Measurements from ENCODE around the gene TOMM70. TPM values are rescaled to one million over a fixed set of nuclear protein-coding genes. Genes with fewer than 3 reads are reported as not detected.
"Not testable (repeated sequence)": the region's sequence is repeated elsewhere in the genome, so short reads cannot be mapped to it uniquely, and the experiment has no call there.

Gene TOMM70
- 10 to 100 TPM; 49.5 to 72.5 (median 54.6) TPM for polyA plus RNA-seq (ENCODE audit: insufficient read length in 10 of 10)
- long read RNA-seq, donor 1, full-length matches to known transcripts, result 5 of 16 reads
- long read RNA-seq, donor 1, partial matches to known transcripts, result 11 of 16 reads
- long read RNA-seq, donor 1, other reads (novel, unspliced or antisense), result 0 of 16 reads
- long read RNA-seq, donor 2, full-length matches to known transcripts, result 6 of 6 reads
- long read RNA-seq, donor 2, partial matches to known transcripts, result 0 of 6 reads
- long read RNA-seq, donor 2, other reads (novel, unspliced or antisense), result 0 of 6 reads
- long read RNA-seq, donor 3, result 0 reads
- long read RNA-seq, donor 4, full-length matches to known transcripts, result 9 of 14 reads
- long read RNA-seq, donor 4, partial matches to known transcripts, result 5 of 14 reads
- long read RNA-seq, donor 4, other reads (novel, unspliced or antisense), result 0 of 14 reads
- long read RNA-seq, donor 5, full-length matches to known transcripts, result 5 of 11 reads
- long read RNA-seq, donor 5, partial matches to known transcripts, result 6 of 11 reads
- long read RNA-seq, donor 5, other reads (novel, unspliced or antisense), result 0 of 11 reads
- long read RNA-seq, donor 6, full-length matches to known transcripts, result 7 of 20 reads
- long read RNA-seq, donor 6, partial matches to known transcripts, result 13 of 20 reads
- long read RNA-seq, donor 6, other reads (novel, unspliced or antisense), result 0 of 20 reads
- long read RNA-seq, donor 7, full-length matches to known transcripts, result 6 of 6 reads
- long read RNA-seq, donor 7, partial matches to known transcripts, result 0 of 6 reads
- long read RNA-seq, donor 7, other reads (novel, unspliced or antisense), result 0 of 6 reads
- long read RNA-seq, donor 8, full-length matches to known transcripts, result 3 of 3 reads
- long read RNA-seq, donor 8, partial matches to known transcripts, result 0 of 3 reads
- long read RNA-seq, donor 8, other reads (novel, unspliced or antisense), result 0 of 3 reads
- long read RNA-seq, donor 9, full-length matches to known transcripts, result 1 of 1 reads
- long read RNA-seq, donor 9, partial matches to known transcripts, result 0 of 1 reads
- long read RNA-seq, donor 9, other reads (novel, unspliced or antisense), result 0 of 1 reads

DNA sequence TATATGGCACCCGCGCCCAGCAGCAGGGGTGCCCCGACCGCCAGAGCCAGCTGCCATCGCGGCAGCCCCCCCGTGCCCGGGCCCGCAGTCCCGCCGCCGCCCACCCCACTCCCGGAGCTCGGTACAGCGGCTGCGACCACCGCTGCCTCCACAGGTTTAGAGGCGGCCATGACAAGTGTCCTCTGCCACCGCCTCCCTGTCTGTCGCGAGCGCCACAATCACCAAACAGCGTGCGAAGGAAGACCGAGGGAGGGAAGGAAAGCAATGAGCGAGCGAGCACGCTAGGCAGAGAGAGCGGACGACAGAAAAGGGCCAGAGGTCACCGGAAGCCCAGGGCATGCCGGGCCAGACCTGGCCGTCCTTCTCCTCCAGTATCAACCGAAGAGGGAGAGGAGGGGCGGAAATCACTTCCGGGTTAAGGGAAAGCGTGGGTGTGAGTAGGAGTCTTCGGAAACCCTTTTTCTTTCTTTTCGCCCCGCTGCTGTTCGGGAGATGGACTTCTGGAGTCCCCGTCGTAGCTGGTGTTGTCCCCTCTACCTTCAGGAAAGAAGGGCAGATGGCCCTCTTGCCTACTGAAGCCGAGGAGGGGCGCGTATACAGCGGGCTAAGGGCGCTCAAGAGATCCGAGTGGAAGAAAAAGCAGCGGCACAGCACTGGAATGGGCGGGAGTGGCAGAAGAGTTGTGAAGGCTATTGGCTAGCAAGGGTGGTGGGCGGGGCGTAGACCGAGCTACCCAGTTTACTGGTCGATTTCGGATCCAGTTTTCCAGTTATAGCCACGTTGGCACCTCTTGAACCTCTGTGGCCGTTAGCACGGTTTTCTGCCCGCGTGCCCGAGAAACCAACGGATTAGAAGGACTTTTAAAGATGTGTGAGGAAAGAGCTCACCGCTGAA, at the start of gene TOMM70, which contains the start of gene LNP1:
TOMM70 (minus strand) TSS at position 310 of the 894 bp plus-strand sequence; CDS start at position 170, 140 bp downstream.
LNP1 (plus strand) TSS at position 760 of the 894 bp plus-strand sequence. CDS start 28,191 bp downstream, outside the sequence.
- peak; percentile 96 to 100 (median 98) for DNase-seq

DNA sequence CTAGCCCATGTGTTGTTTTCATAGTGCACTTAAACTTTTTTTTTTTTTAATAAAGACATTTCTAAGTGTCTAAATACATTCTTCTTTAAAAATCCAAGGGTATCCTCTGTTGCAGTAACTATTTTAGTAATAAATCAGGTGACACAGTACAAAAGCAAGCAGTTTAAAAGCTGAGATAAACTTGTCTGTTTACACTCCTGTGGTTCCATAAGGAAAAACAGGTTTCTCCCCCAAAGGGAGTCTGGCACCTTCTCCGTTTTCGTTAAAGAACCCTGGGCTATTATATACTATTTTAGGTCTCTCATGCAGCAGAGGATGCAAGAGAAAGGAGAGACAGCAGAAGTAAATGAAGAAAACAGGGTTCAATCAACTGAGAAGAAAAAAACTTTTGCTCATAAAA, 48.3 kb upstream of the TOMM70 start:
- no peak for DNase-seq

DNA sequence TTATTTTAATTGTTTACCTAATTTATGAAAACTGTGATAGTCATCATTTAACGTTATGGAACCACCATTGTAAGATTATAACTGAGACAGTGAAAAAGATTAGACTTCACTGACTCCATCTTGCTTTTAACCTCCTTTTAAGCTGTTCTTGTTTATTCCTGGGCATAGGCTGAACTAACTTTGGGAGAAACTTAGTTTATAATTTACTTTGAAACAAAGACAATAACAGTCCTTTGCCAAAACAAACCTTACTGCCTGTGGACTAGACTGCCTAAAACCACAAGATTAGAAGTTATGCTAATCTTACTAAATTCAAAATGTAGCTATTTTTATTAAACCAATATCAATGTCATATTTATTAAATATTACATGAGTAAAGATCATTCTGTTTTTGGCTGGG, 47.2 kb upstream of the TOMM70 start:
- DNase-seq, result no peak

DNA sequence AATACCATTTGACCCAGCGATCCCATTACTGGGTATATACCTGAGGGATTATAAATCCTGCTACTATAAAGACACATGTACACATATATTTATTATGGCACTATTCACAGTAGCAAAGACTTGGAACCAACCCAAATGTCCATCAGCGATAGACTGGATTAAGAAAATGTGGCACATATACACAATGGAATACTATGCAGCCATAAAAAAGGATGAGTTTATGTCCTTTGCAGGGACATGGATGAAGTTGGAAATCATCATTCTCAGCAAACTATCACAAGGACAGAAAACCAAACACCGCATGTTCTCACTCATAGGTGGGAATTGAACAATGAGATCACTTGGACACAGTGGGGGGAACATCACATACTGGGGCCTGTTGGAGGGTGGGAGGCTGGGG, 46.2 kb upstream of the TOMM70 start:
- not testable (repeated sequence) for DNase-seq

DNA sequence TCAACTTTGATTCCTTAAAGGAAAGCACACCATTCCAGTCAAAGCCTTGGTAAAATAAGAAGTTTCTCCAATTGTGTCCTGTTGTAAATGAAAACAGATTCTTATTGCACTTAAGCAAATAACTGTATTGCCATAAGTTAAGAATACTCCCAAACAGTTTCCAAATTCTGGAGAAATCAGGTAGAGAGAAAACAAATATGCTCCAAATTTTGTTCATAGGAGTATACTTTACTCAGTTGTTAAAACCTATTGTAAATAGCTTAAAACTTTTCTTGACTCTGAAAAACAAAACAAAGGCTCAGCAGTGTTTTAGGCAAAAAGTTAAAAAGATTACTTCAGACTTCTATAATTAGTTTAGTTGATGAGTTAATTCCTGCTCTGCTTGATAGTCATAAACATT, 42.8 kb upstream of the TOMM70 start:
- no peak for DNase-seq

DNA sequence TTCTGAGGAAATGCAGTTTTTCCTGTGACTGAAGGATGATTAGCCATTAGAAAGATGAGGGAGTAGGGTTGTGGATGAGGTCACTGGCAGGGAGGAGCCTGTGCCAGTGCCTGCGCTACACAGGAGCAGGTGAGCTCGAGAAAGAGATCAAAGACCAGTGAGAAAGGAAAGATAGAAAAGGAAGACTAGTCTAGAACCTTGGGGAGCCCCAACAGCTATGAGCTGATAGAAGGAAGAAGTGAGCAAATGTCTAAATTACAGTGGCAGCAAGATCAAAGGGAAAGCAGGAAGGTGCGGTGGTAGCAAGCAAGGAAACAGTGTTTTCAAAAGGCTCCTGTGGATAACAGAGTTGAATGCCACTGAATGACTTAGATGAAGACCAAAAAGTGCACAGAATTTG, 40.0 kb upstream of the TOMM70 start:
- no peak for DNase-seq

DNA sequence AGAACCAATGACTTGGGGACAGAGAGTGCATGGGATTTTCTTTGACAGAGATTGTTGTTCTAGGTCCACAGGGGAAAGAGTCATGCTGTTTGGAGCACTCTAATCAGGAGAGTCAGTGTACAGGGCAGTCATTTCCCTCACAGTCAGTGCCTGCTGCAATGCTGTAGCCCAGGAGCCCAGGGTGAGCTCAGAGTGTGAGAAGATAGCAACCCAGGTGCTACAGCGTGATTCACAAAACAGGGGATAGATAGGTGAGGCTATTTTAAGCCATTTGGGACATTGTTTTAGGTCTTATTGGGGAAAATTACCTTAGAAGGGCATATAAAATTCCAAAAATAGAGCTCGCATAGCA, 37.7 kb upstream of the TOMM70 start:
- no peak for DNase-seq

DNA sequence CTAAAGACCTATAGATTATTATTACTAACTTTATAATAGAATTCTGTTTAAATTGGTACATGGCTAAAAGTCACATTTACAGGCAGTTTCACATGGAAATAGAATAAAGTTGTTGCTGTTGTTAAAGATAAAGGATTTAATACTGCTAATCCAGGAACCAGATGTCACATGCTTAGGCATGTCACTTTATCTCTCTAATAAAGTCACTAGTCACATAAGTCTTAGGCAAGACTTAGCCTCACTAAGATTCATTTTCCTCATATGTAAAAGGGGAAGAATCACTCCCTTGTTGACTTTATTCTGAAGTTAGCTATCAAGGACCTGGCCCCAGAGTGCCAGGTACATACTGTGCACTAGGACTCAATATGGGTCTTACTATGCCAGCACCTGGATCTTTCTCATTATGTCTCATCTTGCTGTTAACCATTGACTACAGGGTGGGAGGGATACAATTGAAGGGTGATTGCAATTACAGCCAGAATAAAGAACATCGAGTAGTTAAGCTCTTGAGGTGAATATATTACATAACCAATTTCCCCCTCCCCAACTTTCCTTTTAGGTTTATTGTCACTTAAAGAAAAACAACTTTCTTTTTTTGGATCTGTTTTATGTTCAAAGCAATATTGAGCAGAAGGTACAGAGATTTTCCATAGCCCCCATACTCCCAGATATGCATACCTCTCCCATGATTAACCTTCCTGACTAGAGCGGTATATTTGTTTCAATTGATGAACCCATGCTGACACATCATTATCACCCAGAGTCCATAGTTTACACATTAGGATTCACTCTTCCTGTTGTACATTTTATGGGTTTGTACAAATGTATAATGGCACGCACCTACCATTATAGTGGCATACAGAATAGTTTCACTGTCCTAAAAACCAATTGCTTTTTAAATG, 37.1 kb upstream of the TOMM70 start:
- DNase-seq, result no peak

DNA sequence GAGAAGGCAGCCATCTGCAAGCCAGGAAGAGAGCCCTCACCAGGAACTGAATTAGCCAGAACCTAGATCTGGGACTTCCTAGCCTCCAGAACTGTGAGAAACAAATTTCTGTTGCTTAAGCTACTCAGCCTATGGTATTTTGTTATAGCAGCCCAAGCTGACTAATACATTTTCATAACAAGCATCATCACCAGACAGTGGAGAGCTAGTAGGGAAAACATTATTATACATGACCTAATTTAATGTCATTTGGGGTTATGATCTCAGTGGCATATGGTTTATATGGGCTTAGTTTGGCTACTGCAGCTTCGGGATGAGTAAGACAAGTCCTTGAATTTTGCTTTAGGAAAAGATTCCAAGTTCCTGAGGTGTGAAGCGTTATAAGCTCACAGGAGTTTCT, 36.1 kb upstream of the TOMM70 start:
- DNase-seq, result peak in 1 of 3 donors; percentile 2

DNA sequence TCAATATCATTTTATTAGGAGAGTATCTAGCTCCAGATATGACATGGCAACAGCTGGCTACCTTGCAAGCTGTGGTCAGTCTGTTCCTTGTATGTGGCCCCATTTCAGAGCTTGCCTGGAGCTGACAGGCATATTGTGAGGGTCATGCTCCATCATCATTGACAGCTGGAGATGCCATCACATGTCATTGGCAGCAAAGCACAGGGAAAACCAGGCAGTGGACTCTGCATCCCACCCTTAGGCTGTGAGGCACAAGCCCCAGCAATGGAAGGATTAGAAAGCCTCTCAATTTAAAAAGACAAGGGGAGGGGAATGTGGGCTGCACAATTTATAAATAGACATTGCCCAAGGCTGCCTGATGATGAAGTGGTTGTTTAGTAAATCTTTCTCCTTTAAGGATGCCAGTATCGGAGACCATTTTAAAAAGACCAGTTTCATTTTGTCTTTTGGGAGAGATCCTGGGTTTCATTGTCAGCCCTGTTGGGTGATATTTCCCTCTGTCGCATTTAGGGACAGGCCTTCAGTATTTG, 28.4 kb upstream of the TOMM70 start:
- DNase-seq, result no peak

DNA sequence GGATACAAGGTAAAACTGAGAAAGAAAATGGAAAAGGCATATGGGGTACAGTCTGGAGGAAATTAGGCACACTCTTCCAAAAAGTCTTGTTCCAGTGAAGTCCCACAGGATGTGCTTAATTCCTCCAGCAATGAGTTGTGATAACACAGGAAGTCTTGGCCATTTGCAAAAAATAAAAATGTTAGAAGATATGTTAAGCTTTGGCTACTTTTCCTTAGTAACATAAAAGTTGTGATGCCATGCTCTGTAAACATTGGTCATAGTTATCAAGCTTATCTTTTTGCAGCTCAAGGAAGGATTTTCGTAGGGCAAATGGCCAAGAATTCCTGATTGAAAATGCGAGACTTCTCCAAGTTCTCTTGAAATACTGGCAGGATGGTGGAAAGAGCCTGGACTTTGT, 26.8 kb upstream of the TOMM70 start:
- DNase-seq, result peak in 2 of 3 donors; percentile 12 to 60

DNA sequence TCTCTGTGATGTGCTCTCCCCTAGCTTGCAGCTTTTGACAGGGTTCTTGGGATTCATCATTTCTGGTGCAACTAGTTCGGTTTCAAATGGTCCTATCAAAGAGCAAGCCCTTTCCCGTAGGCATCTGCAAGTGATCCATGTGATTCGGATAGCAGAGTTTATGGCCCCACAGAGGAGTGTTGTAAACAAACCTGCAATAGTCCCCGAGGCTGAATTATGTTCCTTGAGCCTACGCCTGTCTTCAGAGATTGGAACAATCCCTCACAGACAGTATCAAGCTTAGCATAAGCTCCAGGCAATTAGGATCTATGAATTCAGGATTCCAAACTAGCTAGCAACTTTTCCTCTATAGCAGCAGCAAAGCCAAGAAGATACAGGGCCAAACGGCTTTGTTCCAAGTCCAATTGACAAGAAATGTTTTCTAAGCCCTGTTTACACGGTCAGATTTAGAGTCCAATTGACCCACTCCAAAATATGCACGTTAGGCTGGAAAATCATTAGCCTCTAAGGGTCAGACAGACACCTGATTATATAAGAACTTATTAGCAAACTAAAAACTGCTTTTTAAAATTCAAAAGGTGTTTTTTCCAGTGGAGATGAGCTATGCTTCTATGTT, 25.3 kb upstream of the TOMM70 start:
- peak; percentile 7 to 48 (median 14) for DNase-seq

DNA sequence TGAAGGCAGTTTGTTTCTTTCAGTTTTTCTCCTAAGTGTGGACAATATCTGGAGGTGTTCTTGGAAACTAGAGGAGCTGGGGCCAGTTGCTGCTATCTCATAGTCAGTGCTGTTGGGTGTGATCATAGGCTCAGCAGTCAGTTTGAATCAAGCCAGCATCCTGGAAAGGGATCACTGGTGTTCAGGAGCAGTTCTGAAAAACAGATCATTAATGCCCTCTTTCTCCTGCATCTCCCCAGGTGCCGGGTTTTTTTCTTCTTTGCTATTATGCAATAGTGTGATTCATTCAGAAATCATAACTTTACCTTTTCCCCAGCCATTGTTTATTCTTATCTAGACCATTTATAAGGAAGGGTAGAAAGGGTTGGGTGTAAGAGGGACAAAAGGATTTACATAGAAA, 24.4 kb upstream of the TOMM70 start:
- no peak for DNase-seq

DNA sequence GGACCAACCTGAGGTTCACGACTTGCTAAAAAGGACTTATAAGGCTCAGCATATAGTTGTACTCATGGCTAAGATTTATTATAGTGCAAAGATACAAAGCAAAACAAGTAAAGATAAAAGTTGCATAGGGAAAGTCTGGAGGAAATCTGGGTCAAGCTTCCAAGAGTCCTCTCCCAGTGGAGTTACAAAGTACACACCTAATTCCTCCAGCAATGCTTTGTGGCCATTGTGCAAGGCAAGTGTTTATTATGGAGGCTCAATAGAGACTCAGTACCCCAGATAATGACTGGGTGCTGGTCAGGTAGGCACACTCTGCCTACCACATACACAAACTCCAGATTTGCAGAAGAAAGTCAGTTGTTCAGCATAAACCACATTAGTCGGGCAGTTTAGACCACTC, 23.4 kb upstream of the TOMM70 start:
- DNase-seq, result no peak

DNA sequence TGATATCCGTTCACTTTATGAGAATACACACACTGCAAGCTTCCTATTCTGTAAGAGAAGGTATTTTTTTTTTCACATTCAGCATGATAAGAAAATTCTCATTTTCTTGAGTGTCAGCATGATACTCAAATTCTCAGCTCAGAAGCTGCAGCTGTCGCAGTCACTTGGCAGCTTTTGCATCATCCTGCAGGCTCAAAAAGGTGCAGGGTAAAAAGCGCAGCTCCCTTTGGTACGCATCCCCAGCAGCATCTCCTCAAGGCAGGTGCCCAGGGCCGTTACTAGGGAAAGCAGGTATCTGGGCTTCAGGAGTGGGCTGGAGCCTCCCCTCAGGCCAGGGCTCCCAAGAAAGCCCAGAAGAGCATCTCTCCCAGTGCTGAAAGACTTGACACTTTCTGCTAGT, 22.7 kb upstream of the TOMM70 start:
- no peak for DNase-seq

DNA sequence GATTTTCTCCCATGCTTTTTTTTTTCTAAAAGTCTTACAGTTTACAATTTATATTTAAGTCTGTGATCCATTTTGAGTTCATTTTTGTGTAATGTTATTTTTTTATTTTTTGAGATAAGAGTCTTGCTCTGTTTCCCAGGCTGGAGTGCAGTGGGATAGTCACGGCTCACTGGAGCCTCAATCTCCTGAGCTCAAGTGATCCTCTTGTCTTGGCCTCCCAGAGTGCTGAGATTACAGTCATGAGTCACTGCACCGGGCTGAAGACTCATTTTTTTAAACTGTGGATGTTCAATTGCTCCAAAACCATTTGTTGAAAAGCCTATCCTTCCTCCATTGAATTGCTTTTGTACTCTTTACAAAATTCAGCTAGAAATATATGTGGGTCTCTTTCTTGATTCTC, 20.0 kb upstream of the TOMM70 start:
- no peak for DNase-seq

DNA sequence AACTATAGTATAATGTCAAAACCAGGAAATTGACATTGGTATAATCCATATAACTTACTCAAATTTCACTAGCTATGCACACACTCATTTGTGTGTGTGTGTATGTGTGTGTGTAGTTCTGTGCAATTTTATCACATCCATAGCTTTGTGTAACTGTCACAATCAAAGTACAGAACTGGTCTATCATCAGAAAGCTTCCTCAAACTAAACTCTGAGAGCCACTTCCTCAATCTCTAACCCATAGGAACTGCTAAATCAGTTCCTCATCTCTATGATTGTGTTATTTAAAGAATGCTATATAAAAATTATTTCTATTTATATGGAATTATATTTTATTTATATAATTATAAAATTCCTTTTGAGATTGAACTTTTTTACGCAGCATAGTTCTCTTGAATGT, 18.5 kb upstream of the TOMM70 start:
- DNase-seq, result no peak

DNA sequence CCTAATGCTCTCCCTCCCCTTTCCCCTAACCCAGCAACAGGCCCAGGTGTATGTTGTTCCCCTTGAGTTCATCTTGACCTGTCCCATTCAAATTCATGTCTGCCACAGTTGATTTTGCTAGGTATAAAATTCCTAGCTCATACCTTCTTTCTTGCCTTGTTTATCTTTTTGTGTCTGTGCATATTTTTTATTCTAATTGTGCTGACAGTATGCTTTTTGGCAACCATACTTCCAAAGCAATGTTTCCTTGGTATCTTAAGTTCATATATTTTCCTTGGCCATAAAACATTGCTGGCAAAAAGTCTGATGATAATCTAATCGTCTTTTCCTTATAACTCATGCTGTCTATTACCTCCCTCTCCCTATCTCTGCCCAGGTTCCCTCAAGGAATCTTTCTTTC, 16.0 kb upstream of the TOMM70 start:
- no peak for DNase-seq

DNA sequence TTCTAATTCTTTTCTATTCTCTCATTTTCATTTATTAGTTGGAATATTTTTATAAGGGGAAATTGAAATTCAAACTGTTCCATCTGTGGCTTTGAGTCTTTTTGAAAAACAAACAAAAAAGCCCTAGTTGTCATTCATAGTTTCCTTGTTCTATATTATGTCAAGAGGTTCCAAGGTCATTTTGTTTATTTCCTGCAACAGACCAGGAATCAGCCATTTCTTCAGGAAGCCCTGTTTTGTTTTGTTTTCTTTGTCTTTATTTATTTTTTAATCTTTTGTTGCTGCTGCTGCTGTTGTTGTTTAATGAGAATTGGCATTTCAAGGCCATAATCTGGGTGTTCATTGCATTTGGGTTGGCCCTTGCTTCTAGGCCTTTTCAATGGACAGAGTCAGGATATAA, 15.3 kb upstream of the TOMM70 start:
- DNase-seq, result no peak

DNA sequence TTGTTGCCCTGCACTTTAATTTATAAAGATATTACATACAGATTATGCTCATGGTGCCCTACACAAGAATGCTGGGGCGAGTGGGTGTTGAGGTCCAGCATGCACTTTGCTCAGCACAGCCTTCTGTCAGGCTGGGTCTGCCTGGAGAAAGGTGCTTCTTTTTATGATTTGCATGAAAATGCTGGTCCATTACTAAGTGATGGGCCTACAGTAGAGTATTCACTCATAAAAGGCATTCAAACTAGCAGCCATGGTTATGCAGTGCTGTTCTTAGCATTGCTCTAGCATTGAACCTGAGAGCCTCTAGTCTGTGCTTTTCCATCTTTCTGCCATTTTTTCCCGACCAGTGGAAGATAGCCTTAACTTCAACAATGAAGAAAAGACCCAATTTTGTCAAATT, 12.7 kb upstream of the TOMM70 start:
- no peak for DNase-seq
